T-helper 2 cell (primary cell): ENCODE data around the gene B4GALT2.
A peak's percentile ranks its signal among the peaks of the same experiment; 100 is the strongest.

Source experiments
- DNase-seq, 5 experiments: peaks; one replicate each; pipeline versions ENCODE4 v3.0.0 to v3.0.0-alpha.2; 2012 to 2022

The B4GALT2 gene

GRCh38 chr1:44031252-44032169 is 52.5 kb downstream of the B4GALT2 start, which contains the start of gene SLC6A9:
TSS of gene SLC6A9 (minus strand) at chr1:44031462. CDS start at chr1:44024277, 7,185 bp downstream.
- peak in 3 of 5 experiments; percentile 10 to 55 (median 33) for DNase-seq

GRCh38 chr1:44032170-44032790 is 53.3 kb downstream of the B4GALT2 start:
- DNase-seq: no peak

DNA sequence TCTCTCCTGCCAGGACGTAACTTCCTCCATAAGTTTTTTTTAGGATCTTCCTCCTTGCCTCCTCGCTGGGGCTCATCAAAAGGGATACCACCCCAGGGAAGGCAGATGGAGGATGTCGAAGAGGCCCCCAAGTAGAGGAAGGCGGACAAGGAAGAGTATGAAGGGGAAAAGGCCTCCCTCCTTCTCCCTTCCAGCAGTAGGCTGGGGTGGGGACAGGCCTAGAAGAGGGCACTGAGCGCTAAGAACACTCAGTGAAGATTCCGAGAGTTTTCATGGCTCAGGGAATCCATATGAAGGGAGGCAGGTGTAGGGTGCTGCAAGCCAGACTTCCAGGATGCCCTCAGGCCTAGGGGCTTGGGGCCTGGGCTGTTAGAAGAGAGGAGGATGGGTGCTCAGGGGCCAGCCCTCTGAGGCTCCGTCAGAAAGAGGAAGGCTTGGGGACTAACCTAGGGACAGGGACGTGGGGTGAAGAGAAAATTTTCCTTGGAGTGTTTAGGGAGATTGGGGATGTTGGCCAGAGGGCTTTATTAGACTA is 54.1 kb downstream of the B4GALT2 start:
- DNase-seq: no peak

DNA sequence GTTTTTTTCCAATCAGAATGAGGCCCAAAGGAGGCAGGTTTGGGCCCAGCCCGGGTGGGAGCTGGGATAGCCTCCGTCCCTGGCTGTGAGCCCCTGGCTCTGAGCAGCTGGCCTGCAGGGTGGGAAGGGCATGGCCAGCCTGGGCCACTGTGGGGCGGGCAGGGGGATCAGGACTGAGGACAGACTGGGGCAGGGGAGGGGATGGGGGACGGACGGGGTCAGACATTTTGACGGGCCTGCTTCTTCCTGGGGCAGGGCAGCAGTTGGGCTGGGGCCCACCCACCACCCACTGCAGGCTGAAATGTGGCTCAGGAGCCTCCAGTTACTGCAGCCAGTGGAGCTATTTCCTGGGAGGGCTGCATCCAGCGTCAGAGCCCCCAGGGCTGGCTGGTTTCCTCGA is 54.7 kb downstream of the B4GALT2 start:
- no peak for DNase-seq

- no peak for DNase-seq
Observed at GRCh38 chr1:44034423-44034822, 55.4 kb downstream of the B4GALT2 start.

DNA sequence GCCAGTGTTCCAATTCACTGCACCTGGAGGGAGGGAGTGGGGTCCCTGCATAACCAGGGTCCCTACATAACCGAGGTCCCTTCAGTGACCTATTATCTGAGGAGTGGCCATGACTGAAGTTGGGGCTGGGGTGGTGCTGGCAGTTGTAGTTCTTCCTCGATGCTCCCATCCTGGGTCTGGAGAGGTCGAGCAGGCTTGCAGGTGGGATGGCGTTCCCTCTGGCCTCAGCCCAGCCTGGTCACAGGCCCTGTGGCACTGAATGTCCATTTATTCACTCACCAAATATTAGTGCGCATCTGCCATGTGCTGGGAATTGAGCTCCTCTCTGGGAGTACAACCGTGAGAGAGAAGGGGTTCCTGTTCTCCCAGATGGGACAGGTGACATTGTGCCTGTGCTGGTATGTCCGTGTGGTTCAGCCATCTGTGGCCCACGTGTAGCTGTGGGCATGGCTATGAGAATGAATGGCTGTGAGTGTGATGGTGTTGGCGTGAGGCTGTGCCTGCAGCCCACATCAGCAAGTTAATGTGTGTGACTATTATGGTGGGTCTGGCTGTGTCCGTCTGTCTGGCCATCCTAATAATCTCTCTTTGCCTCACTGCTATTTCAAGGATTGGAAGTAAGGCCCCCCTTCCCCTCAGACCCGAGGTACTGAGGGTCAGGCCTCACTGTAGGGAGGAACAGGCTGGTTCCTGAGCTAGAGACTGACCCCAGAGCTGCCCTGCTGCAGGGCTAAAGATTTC is 56.1 kb downstream of the B4GALT2 start:
- no peak for DNase-seq

GRCh38 chr1:44035726-44036408 is 56.9 kb downstream of the B4GALT2 start:
- no peak for DNase-seq

GRCh38 chr1:44036409-44037139 is 57.6 kb downstream of the B4GALT2 start:
- peak in 4 of 5 experiments; percentile 32 to 57 (median 54) for DNase-seq

DNA sequence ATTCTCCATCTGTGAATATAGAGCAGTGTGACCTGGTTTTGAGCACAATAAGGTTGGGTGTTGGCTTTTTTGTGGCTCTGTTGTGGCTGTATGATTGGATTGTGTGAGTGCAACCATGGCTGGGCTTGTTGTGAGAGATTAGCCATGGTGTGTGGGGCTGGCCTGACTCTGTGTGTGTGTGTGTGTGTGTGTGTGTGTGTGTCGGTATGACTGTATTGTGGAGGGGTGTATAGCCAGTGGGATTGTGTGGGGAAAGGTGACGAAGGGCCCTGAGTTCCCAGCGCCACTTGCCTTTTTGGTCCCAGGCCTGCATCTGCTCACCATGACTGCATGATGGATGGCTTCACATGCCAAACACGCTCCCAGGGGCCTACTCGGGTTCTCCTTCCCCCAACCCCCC is 58.1 kb downstream of the B4GALT2 start:
- DNase-seq: no peak

DNA sequence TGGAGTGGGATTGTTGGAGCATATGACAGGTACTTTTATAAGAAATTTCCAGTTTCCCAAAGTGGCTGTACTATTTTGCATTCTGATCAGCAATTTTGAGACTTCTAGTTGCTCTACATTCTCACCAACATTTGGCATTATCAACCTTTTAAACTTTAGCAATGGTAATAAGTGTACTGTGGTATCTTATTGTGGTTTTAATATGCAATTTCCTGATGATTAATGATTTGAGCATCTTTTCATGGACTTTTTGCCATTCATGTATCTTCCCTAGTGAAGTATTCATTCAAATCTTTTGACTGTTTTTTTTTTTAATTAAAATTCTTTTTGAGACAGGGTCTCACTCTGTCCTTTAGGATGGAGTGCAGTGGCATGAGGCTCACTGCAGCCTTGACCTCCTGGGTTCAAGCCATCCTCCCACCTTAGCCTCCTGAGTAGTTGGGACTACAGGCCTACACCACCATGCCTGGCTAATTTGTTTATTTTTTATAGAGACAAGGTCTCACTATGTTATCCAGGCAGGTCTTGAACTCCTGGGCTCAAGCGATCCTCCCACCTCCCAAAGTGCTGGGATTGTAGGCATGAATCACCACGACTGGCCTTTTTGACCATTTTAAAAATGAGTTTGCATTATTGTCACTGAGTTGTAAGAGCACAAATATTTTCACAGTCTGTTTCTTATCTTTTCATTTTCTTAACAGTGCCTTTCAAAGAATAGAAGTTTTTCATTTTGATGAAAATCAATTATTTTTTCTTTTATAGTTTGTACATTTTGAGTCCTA is 60.1 kb downstream of the B4GALT2 start:
- no peak for DNase-seq

- no peak for DNase-seq
Observed at GRCh38 chr1:44040418-44040817, 61.4 kb downstream of the B4GALT2 start.
